ENCODE measurements around the gene PSMD11.
"Not testable (repeated sequence)": the region's sequence is repeated elsewhere in the genome, so short reads cannot be mapped to it uniquely, and the experiment has no call there.

PSMD11 gene

DNA sequence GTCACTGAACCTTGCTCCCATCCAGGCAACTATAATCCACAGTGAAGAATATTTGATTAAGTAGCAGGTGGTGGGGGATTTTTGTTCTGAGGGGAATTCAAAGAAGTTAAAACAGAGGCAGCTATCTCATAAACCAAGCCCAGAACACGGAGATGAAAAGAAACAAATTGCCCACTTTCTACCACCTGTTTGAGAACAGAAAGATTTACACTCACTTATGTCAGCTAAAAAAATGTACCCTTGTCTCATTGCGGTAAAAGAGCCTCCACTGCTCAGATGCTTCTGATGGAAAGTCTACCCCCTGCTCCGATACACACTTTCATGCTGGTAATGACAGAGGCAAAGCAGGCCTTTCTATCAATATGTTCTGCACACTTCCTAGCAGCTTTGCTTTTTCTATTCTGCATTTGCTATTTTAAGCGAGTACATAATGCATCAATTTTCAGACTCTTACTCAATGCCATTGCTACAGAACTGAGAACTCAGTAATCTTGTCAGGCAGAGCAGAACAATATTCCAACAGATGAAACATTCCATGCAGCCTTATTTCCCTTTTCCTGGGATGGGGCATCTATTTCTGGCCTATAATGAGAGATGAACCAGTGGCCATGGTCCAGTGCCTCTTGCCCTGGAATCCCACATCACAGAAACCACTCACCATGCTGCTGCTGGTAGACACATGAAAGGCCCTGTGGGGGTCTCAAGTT, 71.5 kb downstream of the PSMD11 start:
- no peak for DNase-seq

- DNase-seq = peak; percentile 66 to 81
Measured at GRCh38 chr17:32516450-32516849, 72.1 kb downstream of the PSMD11 start.

DNA sequence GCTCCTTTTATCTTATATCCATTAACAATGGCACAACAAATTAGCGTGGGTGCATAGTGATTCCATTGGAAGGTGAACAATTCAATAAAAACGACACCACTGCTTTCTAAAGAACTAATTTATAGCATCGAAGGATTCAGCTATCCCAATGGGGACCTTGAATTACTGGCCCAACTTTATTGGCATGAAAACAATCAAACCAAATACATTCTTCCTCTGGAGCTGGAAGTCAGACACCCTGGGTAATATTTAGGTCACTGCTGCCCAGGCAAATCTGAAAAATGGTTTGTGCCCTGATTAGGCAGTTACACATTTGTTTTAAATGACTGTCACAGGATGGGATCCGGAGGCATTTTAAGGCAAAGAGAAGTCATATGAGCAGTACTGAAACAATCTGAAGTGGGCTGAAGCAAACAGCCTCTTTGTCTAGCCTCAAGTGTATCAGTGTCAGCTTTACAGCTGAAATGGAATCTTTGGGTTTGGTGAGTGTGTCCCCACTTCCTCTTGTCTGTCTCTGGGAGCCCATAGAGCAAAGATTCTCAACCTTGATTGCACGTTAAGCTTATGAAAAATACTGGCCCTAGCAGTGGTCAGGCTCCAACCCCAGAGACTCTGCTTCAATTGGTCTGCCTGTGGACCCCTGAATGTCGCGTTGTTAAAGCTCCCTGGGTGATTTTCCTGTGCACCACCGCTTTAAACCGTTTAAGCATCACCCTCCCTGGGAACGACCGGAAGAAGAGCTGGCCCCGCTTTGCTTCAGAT, 72.8 kb downstream of the PSMD11 start:
- DNase-seq = no peak

DNA sequence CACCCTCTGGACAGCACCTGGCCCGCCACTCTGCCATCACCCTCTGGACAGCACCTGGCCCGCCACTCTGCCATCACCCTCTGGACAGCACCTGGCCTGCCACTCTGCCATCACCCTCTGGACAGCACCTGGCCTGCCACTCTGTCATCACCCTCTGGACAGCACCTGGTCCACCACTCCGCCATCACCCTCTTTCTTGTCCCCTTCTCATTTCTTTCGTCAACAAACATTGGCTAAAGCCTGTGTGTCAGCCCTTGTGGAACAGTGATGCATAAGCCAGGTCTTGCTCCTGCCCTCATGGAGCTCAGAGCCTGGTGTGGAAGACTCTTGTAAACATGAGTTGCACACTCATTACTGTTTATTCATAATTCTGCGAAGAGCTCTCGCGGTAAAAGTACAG, 73.7 kb downstream of the PSMD11 start:
- DNase-seq = no peak

GRCh38 chr17:32518646-32519227, 74.4 kb downstream of the PSMD11 start:
- no peak for DNase-seq

DNA sequence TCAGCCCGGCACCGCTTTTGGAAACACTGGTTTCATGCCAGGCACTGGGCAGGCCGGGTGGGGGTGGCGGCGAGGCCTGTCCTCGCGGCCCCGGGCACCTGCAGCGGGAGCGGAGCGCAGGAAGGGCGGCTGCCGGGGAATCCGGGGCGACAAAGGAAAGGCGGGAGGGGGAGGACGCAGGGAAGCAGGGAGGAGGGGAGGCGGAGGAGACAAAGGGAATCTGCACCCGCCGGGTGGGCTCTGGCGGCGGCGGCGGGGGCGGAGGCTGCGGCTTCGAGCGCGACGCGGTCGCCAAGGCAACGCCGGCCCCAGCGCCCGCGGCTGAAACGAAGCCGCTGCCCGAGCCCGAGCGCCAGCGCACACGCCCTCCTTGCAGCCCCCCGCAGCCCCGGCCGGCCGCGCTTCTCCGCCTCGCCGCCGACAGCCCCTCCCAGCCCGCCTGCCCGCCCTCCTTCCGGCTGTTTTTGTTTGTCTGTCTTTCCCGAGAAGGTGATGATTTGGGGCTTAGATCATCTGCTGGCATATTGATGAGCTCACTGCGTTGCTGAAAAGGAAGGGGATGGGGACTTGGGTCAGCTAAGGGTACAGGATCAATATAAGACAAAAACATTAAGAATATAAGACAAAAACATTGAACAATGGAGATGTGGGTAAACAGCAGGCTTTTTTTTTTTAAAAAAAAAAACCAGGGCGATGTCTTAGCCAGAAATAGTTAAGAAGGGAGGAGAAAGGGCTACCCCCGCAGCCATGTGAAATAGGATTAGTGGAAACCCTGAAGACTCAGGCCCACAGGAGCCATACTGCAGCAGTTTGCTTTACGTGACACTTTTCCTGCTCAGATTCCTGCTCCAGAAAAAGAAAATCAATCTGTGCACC, 75.2 kb downstream of the PSMD11 start:
- DNase-seq = peak; percentile 56 to 86

- no peak for DNase-seq
Measured at GRCh38 chr17:32520104-32520701, 75.9 kb downstream of the PSMD11 start.

GRCh38 chr17:32520737-32521404, 76.6 kb downstream of the PSMD11 start:
- DNase-seq = no peak

DNA sequence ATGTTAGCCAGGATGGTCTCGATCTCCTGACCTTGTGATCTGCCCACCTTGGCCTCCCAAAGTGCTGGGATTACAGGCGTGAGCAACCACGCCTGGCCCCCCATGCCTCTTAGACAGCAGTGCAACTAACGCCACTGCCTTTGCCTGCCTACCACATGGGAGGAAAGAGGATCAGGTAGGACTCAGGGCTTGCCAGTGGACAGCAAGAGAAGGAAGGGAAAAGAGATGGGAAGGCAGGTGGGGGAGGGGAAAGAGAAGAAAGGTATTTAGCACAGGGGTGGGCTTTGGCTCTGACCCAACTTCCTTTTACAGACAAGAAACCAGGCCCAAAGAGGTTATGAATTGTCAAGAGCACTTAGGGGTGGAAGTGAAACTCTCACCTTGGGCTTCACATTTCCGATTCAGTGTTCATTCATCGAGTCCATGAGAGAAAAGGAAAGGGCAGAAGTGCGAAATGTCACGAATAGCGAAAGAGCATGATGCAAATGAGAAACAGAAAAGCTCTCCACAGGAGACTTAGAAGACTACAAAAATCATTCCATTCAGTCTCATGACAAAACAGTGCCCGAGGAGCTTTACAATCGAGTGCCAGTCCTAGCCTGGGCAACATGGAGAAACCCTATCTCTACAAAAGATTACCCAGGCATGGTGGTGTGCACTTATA, 78.8 kb downstream of the PSMD11 start:
- no peak for DNase-seq

GRCh38 chr17:32523827-32524552, 79.7 kb downstream of the PSMD11 start:
- DNase-seq = no peak

DNA sequence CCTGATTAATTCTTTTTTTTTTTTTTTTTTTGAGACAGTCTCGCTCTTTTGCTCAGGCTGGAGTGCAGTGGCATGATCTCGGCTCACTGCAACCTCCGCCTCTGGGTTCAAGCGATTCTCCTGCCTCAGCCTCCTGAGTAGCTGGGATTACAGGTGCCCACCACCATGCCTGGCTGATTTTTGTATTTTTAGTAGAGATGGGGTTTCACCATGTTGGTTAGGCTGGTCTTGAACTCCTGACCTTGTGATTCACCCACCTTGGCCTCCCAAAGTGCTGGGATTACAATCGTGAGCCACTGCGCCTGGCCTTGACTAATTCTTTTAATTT, 80.2 kb downstream of the PSMD11 start:
- DNase-seq = not testable (repeated sequence)

DNA sequence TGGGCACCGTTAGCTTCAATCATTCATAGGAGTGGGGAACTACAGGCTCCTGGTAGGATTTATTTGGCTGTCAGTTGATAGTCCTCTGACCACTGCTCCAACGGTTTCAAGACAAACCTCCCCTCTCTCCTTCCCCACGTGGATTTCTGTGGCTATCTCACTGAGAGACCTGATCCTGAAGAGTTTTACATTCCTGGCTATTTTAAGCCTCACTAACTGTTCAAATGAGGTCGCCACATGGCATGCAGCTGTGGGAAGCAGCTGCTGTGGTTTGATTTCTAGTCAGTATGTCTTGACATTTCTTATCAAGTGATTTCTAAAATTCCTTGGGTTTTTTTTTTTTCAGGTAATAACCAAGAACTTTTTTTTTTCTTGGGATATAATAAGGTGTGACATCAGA, 80.8 kb downstream of the PSMD11 start:
- no peak for DNase-seq

GRCh38 chr17:32527146-32527545, 82.8 kb downstream of the PSMD11 start:
- DNase-seq = no peak

- DNase-seq = no peak
Measured at GRCh38 chr17:32528825-32529224, 84.5 kb downstream of the PSMD11 start.

DNA sequence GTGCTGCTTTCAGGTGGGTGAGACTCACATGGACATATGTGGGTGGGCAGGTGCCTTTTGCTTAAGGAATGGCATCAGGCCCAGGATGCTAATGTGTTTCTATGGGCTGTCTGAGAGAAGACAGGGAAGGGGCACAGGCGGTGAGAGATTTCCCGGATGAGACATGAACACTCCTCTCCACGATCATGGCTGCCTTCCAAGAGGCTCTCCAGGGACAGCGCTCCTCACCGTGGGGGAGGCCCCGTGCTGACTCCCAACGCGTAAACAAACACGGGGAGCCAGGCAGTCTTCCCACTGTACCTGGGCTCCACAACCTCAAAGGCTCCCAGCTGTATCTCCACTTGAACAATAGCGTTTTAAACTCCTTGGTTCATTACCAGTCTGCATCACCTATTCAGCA, 85.3 kb downstream of the PSMD11 start:
- no peak for DNase-seq

Measured in NCI-H526 (cell line).